Activated CD4-positive, alpha-beta memory T cell treated with anti-CD3 and anti-CD28 coated beads, Interleukin-2, amount 10 ng/mL, durations not matched to agents 7 days and 5 days (primary cell): ENCODE measurements around the gene SMIM43. TPM values are rescaled to one million over a fixed set of nuclear protein-coding genes. Genes with fewer than 3 reads are reported as not detected.
"Not testable (repeated sequence)": the region's sequence is repeated elsewhere in the genome, so short reads cannot be mapped to it uniquely, and the experiment has no call there.

Experiments
- CTCF ChIA-PET: fragments of 350-600 bp; sonication (Branson Sonifier 250); formaldehyde crosslinking; loops from one replicate; lab custom pipeline; 2021; ENCODE audit warnings: antibody characterized with exemption, inconsistent platforms; lab: Charles Lee
- POLR2A ChIA-PET: fragments of 350-600 bp; sonication (Branson Sonifier 250); formaldehyde crosslinking; loops from one replicate; lab custom pipeline; 2021; ENCODE audit warnings: antibody characterized with exemption; lab: Charles Lee
- DNase-seq: peaks from one replicate; pipeline ENCODE4 v3.0.0-alpha.2; 2020
- H3K27ac Mint-ChIP-seq: one replicate; pipeline ENCODE4 v1.8.0; 2021; ENCODE audit warnings: mild to moderate bottlenecking, mixed read lengths
- H3K27me3 Mint-ChIP-seq: one replicate; pipeline ENCODE4 v1.8.0; 2021; ENCODE audit warnings: mixed read lengths
- H3K36me3 Mint-ChIP-seq: one replicate; pipeline ENCODE4 v1.8.0; 2021; ENCODE audit warnings: low read depth, mixed read lengths
- H3K4me1 Mint-ChIP-seq: one replicate; pipeline ENCODE4 v1.8.0; 2021; ENCODE audit warnings: mixed read lengths
- H3K4me3 Mint-ChIP-seq: one replicate; pipeline ENCODE4 v1.8.0; 2021; ENCODE audit warnings: mild to moderate bottlenecking, mixed read lengths
- H3K9me3 Mint-ChIP-seq: one replicate; pipeline ENCODE4 v1.8.0; 2021; ENCODE audit warnings: mixed read lengths
- total RNA-seq, 2 experiments: library from RNA; stranded (reverse); gene quantifications; one replicate each; pipeline ENCODE4 v1.2.3, GENCODE V29; 2021

The SMIM43 gene
- total RNA-seq, 2 experiments from 2014 or later = not detected

DNA sequence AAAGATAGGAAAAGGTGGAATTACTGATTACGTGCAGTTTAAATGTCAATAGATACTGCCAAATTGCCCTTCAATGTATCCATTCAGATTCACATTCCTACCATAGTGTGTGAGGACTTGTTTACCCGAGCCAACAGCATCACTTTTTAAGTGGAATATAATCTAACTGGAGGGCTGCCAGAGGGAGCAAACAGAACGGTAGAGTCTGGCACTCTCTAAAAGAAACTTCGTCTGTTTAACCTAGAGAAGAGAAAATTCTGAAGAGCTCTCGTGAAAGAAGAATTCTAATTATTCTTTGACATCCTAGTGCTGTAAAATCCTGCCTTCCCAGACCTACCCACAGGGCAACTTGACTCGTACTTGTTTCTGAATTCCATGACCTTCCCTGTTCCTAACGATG is 23.2 kb downstream of the SMIM43 start:
- CTCF ChIA-PET = interaction anchor here (1.0 kb wide), 2 partner anchors 20 to 280 kb away, joined by 3 read pairs; no protein-coding TSS in a partner anchor
- DNase-seq = no peak

DNA sequence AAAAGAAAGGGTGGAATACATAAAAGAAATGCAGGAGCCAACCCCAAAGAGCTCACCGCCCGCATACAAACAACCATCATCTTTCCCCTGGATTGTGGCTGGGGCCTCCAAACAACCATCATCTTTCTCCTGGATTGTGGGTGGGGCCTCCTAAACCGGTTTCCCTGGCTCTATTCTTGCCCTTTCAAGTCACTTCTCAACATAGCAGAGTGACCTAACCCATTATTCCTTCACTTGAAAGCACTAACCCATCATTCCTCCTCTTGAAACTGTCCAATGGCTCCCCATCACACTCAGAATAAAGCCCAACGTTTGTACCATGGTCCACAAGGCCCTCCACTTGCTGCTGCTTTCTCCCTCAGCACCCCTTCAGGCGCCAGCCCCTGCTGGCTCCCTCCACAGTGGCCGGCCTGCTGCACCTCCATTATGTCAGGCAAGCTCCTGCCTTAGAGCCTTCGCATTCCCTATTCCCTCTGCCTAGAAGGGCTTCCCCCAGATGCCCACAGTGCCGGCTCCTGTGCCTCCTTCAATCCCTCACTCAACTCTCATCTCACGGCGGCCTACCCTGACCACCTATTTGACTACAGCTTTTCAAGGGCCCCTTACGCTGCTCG is 24.1 kb downstream of the SMIM43 start:
- no peak overlapping the region for H3K27ac Mint-ChIP-seq
- H3K4me3 Mint-ChIP-seq = no peak overlapping the region
- ChIA-PET POLR2A (no interaction called here), CTCF (interaction anchor here (0.9 kb wide), 1 partner anchor 30 kb away, joined by 3 read pairs; no protein-coding TSS in a partner anchor)
- H3K9me3 Mint-ChIP-seq = peaks cover 2% of the 10 kb centered on the region
- no peak for DNase-seq
- no peaks in the 10 kb centered on the region for H3K36me3 Mint-ChIP-seq
- peaks cover 9% of the 10 kb centered on the region for H3K27me3 Mint-ChIP-seq
- no peaks in the 10 kb centered on the region for H3K4me1 Mint-ChIP-seq

More for the DNA sequence above, 23.2 kb downstream of the SMIM43 start:
- Mint-ChIP-seq H3K4me1 (no peaks in the 10 kb centered on the region), H3K27me3 (peaks cover 9% of the 10 kb centered on the region), H3K4me3 (no peak overlapping the region), H3K36me3 (no peaks in the 10 kb centered on the region), H3K27ac (no peak overlapping the region), H3K9me3 (peaks cover 2% of the 10 kb centered on the region)
- POLR2A ChIA-PET = no interaction called here

DNA sequence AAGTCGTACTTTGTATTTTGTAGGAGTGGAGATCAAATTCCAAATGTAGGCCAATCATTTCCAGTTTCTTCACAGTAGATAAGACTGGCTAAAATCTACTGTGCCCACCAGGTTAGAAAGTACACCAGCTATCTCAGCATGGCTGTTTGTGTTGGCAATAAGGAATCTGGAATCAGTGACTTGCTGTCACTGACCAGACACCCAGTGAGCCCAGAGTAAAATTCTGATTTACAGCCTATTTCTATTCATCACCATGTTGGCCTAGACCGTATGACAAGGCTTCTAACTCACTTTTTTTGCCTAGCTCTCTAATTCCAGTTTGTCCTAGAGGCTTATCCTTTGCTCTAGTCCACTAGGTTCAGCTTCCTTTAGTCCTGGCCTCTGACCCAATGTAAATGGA is 25.4 kb downstream of the SMIM43 start:
- no peak overlapping the region for H3K27ac Mint-ChIP-seq
- H3K9me3 Mint-ChIP-seq = no peaks in the 10 kb centered on the region
- DNase-seq = no peak
- H3K4me1 Mint-ChIP-seq = no peaks in the 10 kb centered on the region
- ChIA-PET CTCF (interaction anchor here (0.9 kb wide), 1 partner anchor 29 kb away, joined by 3 read pairs; no protein-coding TSS in a partner anchor), POLR2A (no interaction called here)
- peaks cover 6% of the 10 kb centered on the region for H3K27me3 Mint-ChIP-seq
- no peak overlapping the region for H3K4me3 Mint-ChIP-seq
- H3K36me3 Mint-ChIP-seq = no peaks in the 10 kb centered on the region

DNA sequence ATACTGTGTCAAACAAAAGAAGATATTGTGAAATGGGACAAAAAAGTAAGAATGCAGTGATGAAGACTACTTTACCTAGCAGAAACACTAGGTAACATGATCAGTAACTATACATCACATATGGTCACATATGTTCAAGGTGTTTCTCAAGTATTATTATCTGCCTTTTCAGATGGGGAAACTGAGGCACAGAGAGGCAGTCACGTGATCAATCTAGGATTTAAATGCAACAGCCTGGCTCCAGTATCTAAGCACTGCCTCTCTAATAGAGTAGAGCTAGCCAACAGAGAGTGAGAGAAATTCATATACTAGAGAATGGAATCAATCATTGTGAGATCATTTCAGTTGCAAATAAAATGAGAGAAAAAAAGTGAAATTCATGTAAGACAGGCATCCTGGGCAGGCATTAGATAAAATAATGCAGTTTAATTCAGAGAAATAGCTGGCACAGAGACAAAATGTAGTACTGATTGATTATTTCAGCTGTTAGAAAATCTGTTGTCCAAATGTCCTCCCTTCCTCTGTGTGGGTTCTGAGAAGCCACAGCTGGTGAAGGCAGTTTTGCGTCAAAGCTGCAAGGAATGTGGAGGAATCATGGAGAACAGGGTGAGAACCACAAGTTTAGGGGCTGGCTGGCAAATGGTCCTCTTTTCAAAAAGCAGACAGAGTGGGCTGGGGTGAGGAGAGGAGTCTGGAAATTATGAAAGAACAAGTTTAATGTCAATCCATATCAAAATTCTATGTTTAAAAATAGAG is 26.0 kb downstream of the SMIM43 start:
- no peak overlapping the region for H3K27ac Mint-ChIP-seq
- DNase-seq = no peak
- POLR2A ChIA-PET = no interaction called here
- H3K36me3 Mint-ChIP-seq = no peaks in the 10 kb centered on the region
- H3K4me1 Mint-ChIP-seq = no peaks in the 10 kb centered on the region
- H3K4me3 Mint-ChIP-seq = no peak overlapping the region
- H3K9me3 Mint-ChIP-seq = no peaks in the 10 kb centered on the region
- peaks cover 8% of the 10 kb centered on the region for H3K27me3 Mint-ChIP-seq
- CTCF ChIA-PET = no interaction called here

DNA sequence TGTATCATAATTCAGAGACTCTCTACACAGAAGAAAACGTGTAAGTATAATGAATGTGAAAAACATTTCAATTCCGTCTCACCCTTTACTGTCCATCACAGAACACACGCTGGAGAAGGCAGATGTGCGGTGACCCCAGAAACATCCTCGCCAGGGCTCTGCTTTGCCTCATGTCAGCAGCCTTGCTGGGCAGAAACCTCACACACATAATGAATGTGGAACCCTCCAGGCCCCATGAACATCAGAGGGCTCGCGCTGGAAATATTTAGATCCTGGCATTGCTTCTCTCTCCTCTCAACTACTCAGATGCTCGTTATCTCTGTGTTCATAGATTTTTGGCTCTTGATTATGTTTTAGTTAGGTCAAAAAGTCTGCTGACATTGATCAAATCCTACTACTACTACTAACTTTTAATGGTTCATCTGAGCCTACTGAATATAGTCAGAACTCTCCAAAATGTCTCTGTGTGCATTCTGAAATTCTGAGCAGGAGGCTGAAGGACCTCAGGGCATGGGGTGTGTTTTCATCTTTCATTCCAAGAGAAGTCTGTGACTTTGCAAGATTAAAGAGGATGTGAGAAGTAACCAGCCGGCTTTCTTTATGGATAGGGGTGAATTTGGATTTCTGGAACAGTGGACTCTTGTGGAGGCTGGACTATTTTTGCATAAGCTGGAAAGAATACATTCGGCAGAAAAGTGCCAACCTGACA is 27.0 kb downstream of the SMIM43 start:
- no peaks in the 10 kb centered on the region for H3K36me3 Mint-ChIP-seq
- no peak overlapping the region for H3K27ac Mint-ChIP-seq
- no peak for DNase-seq
- H3K4me1 Mint-ChIP-seq = no peaks in the 10 kb centered on the region
- POLR2A ChIA-PET = no interaction called here
- H3K27me3 Mint-ChIP-seq = peaks cover 8% of the 10 kb centered on the region
- no peaks in the 10 kb centered on the region for H3K9me3 Mint-ChIP-seq
- CTCF ChIA-PET = interaction anchor here (0.7 to 3.8 kb wide), 7 partner anchors 23 to 623 kb away, joined by 3 to 31 read pairs (median 4); partner anchors contain the start of gene ANXA5
- no peak overlapping the region for H3K4me3 Mint-ChIP-seq

DNA sequence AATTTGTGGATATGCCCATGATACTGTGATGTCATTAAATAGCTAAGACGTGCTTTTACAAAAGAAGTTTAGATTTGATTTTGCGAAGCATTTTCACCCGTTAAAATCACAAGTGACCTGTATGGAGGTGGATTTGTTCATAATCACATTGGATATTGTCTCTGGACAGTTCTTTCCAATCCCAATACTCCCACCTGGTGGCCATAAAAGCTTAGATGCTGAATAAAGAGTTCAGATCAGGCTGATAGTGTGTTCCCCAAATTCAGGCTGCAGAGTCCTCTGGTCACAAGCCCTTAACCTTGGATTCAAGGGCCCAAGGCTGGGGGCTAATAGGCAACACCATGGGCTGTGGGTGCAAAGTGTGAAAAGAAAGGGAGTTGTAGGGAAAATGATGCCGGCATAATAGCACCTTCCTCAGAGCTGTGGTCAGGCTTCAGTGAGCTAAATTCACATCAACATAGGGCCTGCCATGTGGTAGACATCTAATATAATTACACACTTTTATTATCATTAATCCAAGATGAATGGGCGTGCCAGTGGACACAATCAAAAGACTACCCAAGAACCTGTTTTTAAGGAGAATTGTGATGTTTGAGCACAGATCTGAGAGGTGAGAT is 28.1 kb downstream of the SMIM43 start:
- H3K27me3 Mint-ChIP-seq = peaks cover 4% of the 10 kb centered on the region
- ChIA-PET POLR2A (no interaction called here), CTCF (interaction anchor here (0.5 to 3.8 kb wide), 10 partner anchors 24 to 366 kb away, joined by 3 to 31 read pairs (median 3); partner anchors contain the start of gene ANXA5)
- no peak overlapping the region for H3K4me3 Mint-ChIP-seq
- H3K36me3 Mint-ChIP-seq = no peaks in the 10 kb centered on the region
- no peak overlapping the region for H3K27ac Mint-ChIP-seq
- H3K4me1 Mint-ChIP-seq = no peaks in the 10 kb centered on the region
- H3K9me3 Mint-ChIP-seq = no peaks in the 10 kb centered on the region
- no peak for DNase-seq

DNA sequence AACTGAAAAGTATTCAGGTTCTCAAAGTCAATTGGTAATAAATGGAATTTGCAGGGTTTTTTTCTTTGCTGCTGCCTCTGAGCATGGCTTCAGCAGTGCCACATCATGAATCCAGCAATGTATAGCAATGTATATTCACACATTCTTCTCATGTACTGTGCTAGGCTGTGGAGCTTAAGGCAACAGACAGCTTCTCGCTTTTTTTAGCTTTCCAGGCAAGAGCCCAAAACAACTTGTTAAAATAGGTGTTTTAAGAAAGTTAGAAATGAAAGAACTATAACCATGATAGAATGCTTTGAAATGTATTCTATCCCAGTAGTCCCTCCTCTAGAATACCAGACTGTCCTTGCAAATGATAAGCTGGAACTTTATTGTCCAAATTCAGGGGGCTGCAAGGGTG is 30.4 kb downstream of the SMIM43 start:
- H3K27ac Mint-ChIP-seq = no peak overlapping the region
- H3K27me3 Mint-ChIP-seq = peaks cover 6% of the 10 kb centered on the region
- ChIA-PET POLR2A (no interaction called here), CTCF (interaction anchor here (1.4 to 3.8 kb wide), 2 partner anchors 38 to 272 kb away, joined by 6 to 31 read pairs; partner anchors contain the start of gene ANXA5)
- no peaks in the 10 kb centered on the region for H3K36me3 Mint-ChIP-seq
- no peak overlapping the region for H3K4me3 Mint-ChIP-seq
- H3K9me3 Mint-ChIP-seq = no peaks in the 10 kb centered on the region
- no peak for DNase-seq
- no peaks in the 10 kb centered on the region for H3K4me1 Mint-ChIP-seq

DNA sequence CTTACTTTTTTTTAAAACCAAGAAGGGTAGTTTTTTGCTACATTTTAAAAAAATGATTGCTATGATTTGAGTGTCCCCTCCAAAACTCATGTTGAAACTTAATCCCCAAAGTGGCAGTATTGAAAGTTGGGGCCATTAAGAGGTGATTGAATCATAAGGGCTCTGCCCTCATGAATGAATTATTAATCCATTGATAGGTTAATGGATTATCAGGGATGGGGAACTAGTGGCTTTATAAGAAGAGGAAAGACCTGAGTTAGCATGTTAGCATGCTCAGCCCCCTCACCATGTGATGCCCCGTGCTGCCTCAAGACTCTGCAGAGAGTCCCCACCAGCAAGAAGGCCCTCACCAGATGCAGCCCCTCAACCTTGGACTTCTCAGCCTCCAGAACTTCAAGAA is 31.0 kb downstream of the SMIM43 start:
- Mint-ChIP-seq H3K4me3 (no peak overlapping the region), H3K9me3 (no peaks in the 10 kb centered on the region), H3K4me1 (no peaks in the 10 kb centered on the region), H3K27ac (no peak overlapping the region), H3K36me3 (no peaks in the 10 kb centered on the region), H3K27me3 (peaks cover 6% of the 10 kb centered on the region)
- POLR2A ChIA-PET = no interaction called here
- CTCF ChIA-PET = no interaction called here
- DNase-seq = no peak

DNA sequence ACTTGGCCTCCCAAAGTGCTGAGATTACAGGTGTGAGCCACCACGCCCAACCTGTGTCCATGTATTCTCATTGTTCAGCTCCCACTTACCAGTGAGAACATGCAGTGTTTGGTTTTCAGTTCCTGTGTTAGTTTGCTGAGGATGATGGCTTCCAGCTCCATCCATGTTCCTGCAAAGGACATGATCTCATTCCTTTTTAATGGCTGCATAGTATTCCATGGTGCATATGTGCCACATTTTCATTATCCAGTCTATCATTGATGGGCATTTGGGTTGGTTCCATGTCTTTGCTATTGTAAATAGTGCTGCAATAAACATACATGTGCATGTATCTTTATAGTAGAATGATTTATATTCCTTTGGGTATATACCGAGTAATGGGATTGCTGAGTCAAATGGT is 35.2 kb downstream of the SMIM43 start:
- H3K27me3 Mint-ChIP-seq, H3K9me3 Mint-ChIP-seq, H3K27ac Mint-ChIP-seq, H3K4me1 Mint-ChIP-seq, H3K36me3 Mint-ChIP-seq, H3K4me3 Mint-ChIP-seq, POLR2A ChIA-PET, CTCF ChIA-PET, DNase-seq: not testable (repeated sequence)

DNA sequence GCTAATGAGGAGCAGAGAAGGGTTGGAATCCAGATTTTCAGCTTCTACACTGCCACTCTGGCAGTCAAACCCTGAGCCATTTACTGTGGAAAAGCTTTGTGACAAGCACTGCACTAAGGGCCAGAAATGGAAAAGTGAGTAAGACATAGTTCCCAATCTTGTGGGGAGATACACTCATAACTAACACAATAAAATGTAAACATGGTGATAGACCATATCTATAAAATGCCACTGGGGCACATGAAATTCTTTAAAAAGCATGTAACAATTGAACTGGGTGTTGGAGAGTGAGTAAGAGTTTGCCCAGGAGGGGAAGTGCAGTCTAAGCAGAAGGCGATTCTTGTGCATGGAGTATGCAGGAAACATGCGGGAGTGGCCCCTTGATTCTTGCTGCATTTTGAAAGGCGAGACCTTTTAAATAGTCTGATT is 36.2 kb downstream of the SMIM43 start:
- CTCF ChIA-PET = interaction anchor here (0.5 to 1.7 kb wide), 3 partner anchors 43 to 358 kb away, joined by 3 to 7 read pairs (median 5); no protein-coding TSS in a partner anchor
- no peak for DNase-seq

DNA sequence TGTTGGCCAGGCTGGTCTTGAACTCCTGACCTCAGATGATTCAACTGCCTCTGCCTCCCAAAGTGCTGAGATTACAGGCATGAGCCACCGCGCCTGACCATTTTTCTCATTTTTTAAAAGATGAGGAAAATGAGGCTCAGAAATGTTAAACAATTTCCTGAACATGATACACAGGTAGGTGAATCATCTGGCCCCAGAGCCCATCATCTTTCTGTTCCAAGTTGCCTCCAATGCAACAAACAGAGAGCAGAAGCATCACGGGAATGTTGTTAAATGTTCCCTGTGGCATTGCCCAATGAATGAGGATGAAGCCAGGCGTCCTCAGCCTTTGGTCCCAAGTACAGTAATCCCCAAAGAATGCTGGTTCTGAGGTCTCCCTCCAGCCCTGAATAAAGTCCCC is 36.9 kb downstream of the SMIM43 start:
- ChIA-PET CTCF (interaction anchor here (0.5 to 1.7 kb wide), 4 partner anchors 32 to 357 kb away, joined by 3 to 7 read pairs (median 4); partner anchors contain the start of gene ANXA5), POLR2A (interaction anchor here (2.0 kb wide), 1 partner anchor 31 kb away, joined by 8 read pairs; the partner anchor contains the start of gene ANXA5)
- DNase-seq = no peak
- Mint-ChIP-seq H3K9me3 (no peaks in the 10 kb centered on the region), H3K27ac (no peak overlapping the region), H3K27me3 (peaks cover 2% of the 10 kb centered on the region), H3K4me1 (peaks cover 5% of the 10 kb centered on the region), H3K36me3 (no peaks in the 10 kb centered on the region), H3K4me3 (no peak overlapping the region)

More for the DNA sequence above, 36.2 kb downstream of the SMIM43 start:
- Mint-ChIP-seq H3K4me1 (peaks cover 5% of the 10 kb centered on the region), H3K36me3 (no peaks in the 10 kb centered on the region), H3K27ac (no peak overlapping the region), H3K27me3 (peaks cover 2% of the 10 kb centered on the region), H3K9me3 (no peaks in the 10 kb centered on the region), H3K4me3 (no peak overlapping the region)
- POLR2A ChIA-PET = interaction anchor here (2.0 kb wide), 1 partner anchor 32 kb away, joined by 8 read pairs; the partner anchor contains the start of gene ANXA5

DNA sequence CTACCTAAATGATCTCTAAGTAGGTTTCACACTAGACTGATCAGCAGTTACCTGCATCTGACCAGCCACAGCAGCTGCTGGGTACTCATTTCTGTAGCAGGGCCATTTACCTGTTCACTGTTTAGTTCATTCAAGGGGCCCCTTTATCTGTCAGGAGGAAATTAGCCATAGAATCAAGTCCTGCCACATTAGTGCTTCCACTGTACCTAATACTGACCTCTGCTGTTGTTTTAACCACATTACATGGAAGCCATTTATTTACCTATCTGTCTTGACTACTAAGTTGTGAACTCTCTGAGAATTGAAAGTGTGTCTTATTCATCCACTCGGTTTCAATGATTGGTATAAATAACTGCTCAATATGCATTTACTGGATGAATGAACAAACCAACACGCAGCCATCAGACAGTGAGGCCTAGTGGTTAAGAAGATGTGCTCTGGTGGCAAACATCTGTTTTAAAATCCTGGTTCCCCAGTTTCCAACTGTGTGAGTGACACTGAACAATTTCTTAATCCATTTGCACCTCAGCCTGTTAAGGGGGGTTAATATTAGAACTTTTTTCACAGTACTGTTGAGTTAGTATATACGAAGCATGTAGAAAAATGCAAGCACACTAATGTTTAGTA is 38.2 kb downstream of the SMIM43 start:
- POLR2A ChIA-PET = interaction anchor here (2.8 kb wide), 1 partner anchor 30 kb away, joined by 17 read pairs; the partner anchor contains the start of gene ANXA5
- Mint-ChIP-seq H3K27me3 (peaks cover 2% of the 10 kb centered on the region), H3K4me1 (peaks cover 5% of the 10 kb centered on the region), H3K36me3 (no peaks in the 10 kb centered on the region), H3K4me3 (no peak overlapping the region), H3K9me3 (no peaks in the 10 kb centered on the region), H3K27ac (no peak overlapping the region)
- CTCF ChIA-PET = interaction anchor here (1.1 to 1.6 kb wide), 2 partner anchors 30 to 264 kb away, joined by 3 to 7 read pairs; no protein-coding TSS in a partner anchor
- DNase-seq = peak; percentile 19
